Common myeloid progenitor, CD34-positive (primary cell): ENCODE data around the gene NR6A1.

Source experiments
- CTCF ChIA-PET: fragments of 350-600 bp; sonication (Branson Sonifier 250); formaldehyde crosslinking; loops from one replicate; lab custom pipeline; 2021; ENCODE audit warnings: antibody characterized with exemption; lab: Charles Lee
- POLR2A ChIA-PET: fragments of 350-600 bp; sonication (Branson Sonifier 250); formaldehyde crosslinking; loops from one replicate; lab custom pipeline; 2021; ENCODE audit warnings: antibody characterized with exemption; lab: Charles Lee
- DNase-seq, 3 donors: peaks; one replicate each; pipeline versions ENCODE4 v3.0.0 to v3.0.0-alpha.2; 2013
- H3K27ac ChIP-seq, 2 experiments: 1 replicate in 1 of 2; 2 replicates in 1 of 2; pipeline ENCODE4 v1.7.0; 2013; ENCODE audit warnings: inconsistent platforms in 2 of 2, low read length in 2 of 2, mild to moderate bottlenecking in 2 of 2, low read depth in 1 of 2, moderate library complexity in 1 of 2; ENCODE audit not compliant: severe bottlenecking in 2 of 2, insufficient read depth in 1 of 2, poor library complexity in 1 of 2
- H3K27me3 ChIP-seq, 5 experiments: replicated peaks in 2 of 5; 1 replicate in 3 of 5; 2 replicates in 2 of 5; pipeline versions ENCODE4 v1.6.1 to v1.7.0; 2013; ENCODE audit warnings: low read length in 4 of 5, mild to moderate bottlenecking in 2 of 5, moderate library complexity in 2 of 5, inconsistent platforms in 1 of 5; ENCODE audit not compliant: insufficient read depth in 5 of 5, control insufficient read depth in 4 of 5
- H3K36me3 ChIP-seq, 4 experiments: 1 replicate in 2 of 4; 2 replicates in 2 of 4; pipeline versions ENCODE4 v1.6.1 to v1.7.0; 2013; ENCODE audit warnings: low read length in 3 of 4, control low read depth in 1 of 4, mild to moderate bottlenecking in 1 of 4; ENCODE audit not compliant: control insufficient read depth in 4 of 4, insufficient read depth in 4 of 4
- H3K4me1 ChIP-seq, 4 experiments: 1 replicate in 3 of 4; 2 replicates in 1 of 4; pipeline versions ENCODE4 v1.6.1 to v1.7.1; 2013; ENCODE audit warnings: low read length in 3 of 4, mild to moderate bottlenecking in 3 of 4, control low read depth in 1 of 4, inconsistent platforms in 1 of 4, moderate library complexity in 1 of 4; ENCODE audit not compliant: control insufficient read depth in 4 of 4, insufficient read depth in 4 of 4; ENCODE audit errors: control extremely low read depth in 1 of 4
- H3K4me3 ChIP-seq, 7 experiments: 1 replicate in 4 of 7; 2 replicates in 3 of 7; pipeline versions ENCODE4 v1.5.1 to v1.7.0; 2013; ENCODE audit warnings: mild to moderate bottlenecking in 7 of 7, low read length in 6 of 7, moderate library complexity in 6 of 7, inconsistent platforms in 2 of 7, low read depth in 2 of 7, control low read depth in 1 of 7; ENCODE audit not compliant: insufficient read depth in 4 of 7, control insufficient read depth in 1 of 7; ENCODE audit errors: extremely low read depth in 1 of 7
- H3K9me3 ChIP-seq, 5 experiments: 1 replicate in 4 of 5; 2 replicates in 1 of 5; pipeline versions ENCODE4 v1.6.1 to v1.7.1; 2013; ENCODE audit warnings: low read length in 4 of 5, mild to moderate bottlenecking in 2 of 5, inconsistent platforms in 1 of 5, low read depth in 1 of 5, moderate library complexity in 1 of 5; ENCODE audit not compliant: control insufficient read depth in 4 of 5, insufficient read depth in 2 of 5; ENCODE audit errors: control extremely low read depth in 1 of 5
- WGBS: methylation state at CpG from one replicate; pipeline ENCODE4 v1.1.5; 2013; ENCODE audit not compliant: insufficient coverage; 5-methylcytosine and 5-hydroxymethylcytosine counted together

Gene NR6A1

GRCh38 chr9:124590889-124591641 lies 180.0 kb downstream of the NR6A1 start:
- Histone ChIP-seq H3K4me3 (no peak overlapping the region), H3K27me3 (no peaks in the 10 kb centered on the region), H3K4me1 (peaks cover 0 to 19% (median 11%) of the 10 kb centered on the region in 4 experiments), H3K36me3 (no peaks in the 10 kb centered on the region), H3K9me3 (no peaks in the 10 kb centered on the region), H3K27ac (no peak overlapping the region)
- no peak for DNase-seq
- WGBS, result 96% methylated on average over 5 of the region's 6 CpGs
- ChIA-PET POLR2A (no interaction called here), CTCF (interaction anchor here (0.7 to 1.2 kb wide), 3 partner anchors 26 to 171 kb away, joined by 3 read pairs; no protein-coding TSS in a partner anchor)

- no peak for DNase-seq
- CTCF ChIA-PET, result interaction anchor here (1.3 to 2.5 kb wide), 2 partner anchors 9 to 58 kb away, joined by 3 to 9 read pairs; no protein-coding TSS in a partner anchor
- H3K36me3 ChIP-seq, result no peaks in the 10 kb centered on the region
- H3K9me3 ChIP-seq, result no peaks in the 10 kb centered on the region
- H3K27ac ChIP-seq, result no peak overlapping the region
- H3K4me1 ChIP-seq, result peaks cover 0 to 8% (median 3%) of the 10 kb centered on the region in 4 experiments
- no peak overlapping the region for H3K4me3 ChIP-seq
- H3K27me3 ChIP-seq, result no peaks in the 10 kb centered on the region
- WGBS, result 94% methylated on average over 4 of the region's 5 CpGs
- POLR2A ChIA-PET, result interaction anchor here (0.8 kb wide), 1 partner anchor 179 kb away, joined by 4 read pairs; no protein-coding TSS in a partner anchor
Measured at GRCh38 chr9:124584631-124585030, 186.5 kb downstream of the NR6A1 start.

DNA sequence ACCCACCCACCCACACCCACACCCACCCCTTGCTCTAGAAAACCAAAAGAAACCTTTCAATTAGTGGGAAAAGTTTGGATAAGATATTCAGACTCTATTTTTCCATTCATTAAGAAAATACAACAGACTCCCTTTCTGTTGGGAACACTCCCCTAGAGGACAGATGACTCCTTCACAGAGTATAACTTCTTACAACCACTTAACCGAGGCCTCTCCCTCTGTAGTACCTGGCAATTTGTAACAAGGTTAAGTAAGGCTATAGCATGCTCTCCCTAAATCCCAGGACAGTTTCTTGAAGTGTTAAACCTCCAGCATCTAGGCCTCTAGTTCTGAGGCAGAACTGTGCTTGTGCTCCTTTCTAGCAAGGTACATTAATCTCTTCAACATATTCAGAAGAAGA lies 188.0 kb downstream of the NR6A1 start:
- 100% methylated on average over 1 of the region's 1 CpG for WGBS
- CTCF ChIA-PET, result interaction anchor here (1.0 kb wide), 1 partner anchor 8 kb away, joined by 3 read pairs; no protein-coding TSS in a partner anchor

DNA sequence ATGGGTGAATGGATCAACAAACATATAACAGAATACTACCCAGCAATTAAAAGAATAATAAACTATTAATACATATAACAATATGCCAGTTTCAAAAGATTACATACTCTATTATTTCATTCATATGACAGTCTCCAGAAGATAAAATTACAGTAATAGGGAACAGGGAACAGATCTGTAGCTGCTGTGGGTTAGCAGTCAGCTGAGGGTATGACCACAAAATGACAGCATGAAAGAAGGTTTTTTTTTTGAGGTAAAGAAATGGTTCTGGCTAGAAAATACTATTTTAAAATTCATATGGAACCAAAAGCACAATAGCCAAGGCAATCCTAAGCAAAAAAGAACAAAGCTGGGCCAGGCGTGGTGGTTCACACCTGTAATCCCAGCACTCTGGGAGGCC lies 190.9 kb downstream of the NR6A1 start:
- 100% methylated on average over 1 of the region's 1 CpG for WGBS
- ChIA-PET CTCF (interaction anchor here (1.1 to 1.7 kb wide), 3 partner anchors 16 to 37 kb away, joined by 3 to 5 read pairs (median 4); no protein-coding TSS in a partner anchor), POLR2A (no interaction called here)
- Histone ChIP-seq H3K4me1 (peaks cover 0 to 8% (median 3%) of the 10 kb centered on the region in 4 experiments), H3K9me3 (no peaks in the 10 kb centered on the region), H3K27ac (no peak overlapping the region), H3K4me3 (no peak overlapping the region), H3K36me3 (no peaks in the 10 kb centered on the region), H3K27me3 (no peaks in the 10 kb centered on the region)
- DNase-seq, result peak; percentile 13 to 78 (median 67)

More for the DNA sequence above, 188.0 kb downstream of the NR6A1 start:
- H3K27ac ChIP-seq, result no peak overlapping the region
- DNase-seq, result no peak
- H3K36me3 ChIP-seq, result no peaks in the 10 kb centered on the region
- H3K4me3 ChIP-seq, result no peak overlapping the region
- POLR2A ChIA-PET, result no interaction called here
- peaks cover 0 to 8% (median 3%) of the 10 kb centered on the region in 4 experiments for H3K4me1 ChIP-seq
- no peaks in the 10 kb centered on the region for H3K9me3 ChIP-seq
- H3K27me3 ChIP-seq, result no peaks in the 10 kb centered on the region

DNA sequence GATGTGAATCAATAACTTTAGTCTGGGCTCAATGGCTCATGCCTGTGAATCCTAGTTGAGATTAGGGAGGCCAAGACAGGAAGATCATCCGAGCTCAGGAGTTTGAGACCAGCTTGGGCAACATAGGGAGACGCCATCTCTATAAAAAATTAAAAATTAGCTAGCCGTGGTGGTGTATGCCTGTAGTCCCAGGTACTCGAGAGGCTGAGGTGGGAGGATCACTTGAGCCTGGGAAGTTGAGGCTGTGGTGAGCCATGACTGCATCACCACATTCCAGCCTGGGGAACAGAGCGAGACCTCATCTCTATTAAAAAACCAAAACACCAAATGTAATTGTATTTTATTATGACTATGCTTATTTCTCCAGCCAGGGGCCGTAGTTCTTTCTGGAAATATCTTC lies 194.4 kb downstream of the NR6A1 start:
- POLR2A ChIA-PET, result no interaction called here
- H3K4me3 ChIP-seq, result no peak overlapping the region
- H3K27ac ChIP-seq, result no peak overlapping the region
- H3K27me3 ChIP-seq, result no peaks in the 10 kb centered on the region
- 98% methylated on average over 4 of the region's 6 CpGs for WGBS
- no peaks in the 10 kb centered on the region for H3K36me3 ChIP-seq
- no peak for DNase-seq
- H3K4me1 ChIP-seq, result peaks cover 0 to 8% (median 3%) of the 10 kb centered on the region in 4 experiments
- H3K9me3 ChIP-seq, result no peaks in the 10 kb centered on the region
- CTCF ChIA-PET, result interaction anchor here (0.8 to 2.9 kb wide), 5 partner anchors 9 to 41 kb away, joined by 3 to 12 read pairs (median 9); no protein-coding TSS in a partner anchor

- H3K27ac ChIP-seq, result no peak overlapping the region
- POLR2A ChIA-PET, result no interaction called here
Measured at GRCh38 chr9:124574534-124575375, 196.4 kb downstream of the NR6A1 start.

More at GRCh38 chr9:124574534-124575375, 196.4 kb downstream of the NR6A1 start:
- CTCF ChIA-PET, result interaction anchor here (0.6 to 2.9 kb wide), 11 partner anchors 9 to 79 kb away, joined by 3 to 9 read pairs (median 4); no protein-coding TSS in a partner anchor
- H3K9me3 ChIP-seq, result no peaks in the 10 kb centered on the region
- H3K27me3 ChIP-seq, result no peaks in the 10 kb centered on the region
- H3K4me1 ChIP-seq, result peaks cover 0 to 1% (median under 1%) of the 10 kb centered on the region in 4 experiments
- no peak for DNase-seq
- peaks cover 0 to 2% (median 0%) of the 10 kb centered on the region in 4 experiments for H3K36me3 ChIP-seq
- no peak overlapping the region for H3K4me3 ChIP-seq
- 93% methylated on average over 4 of the region's 10 CpGs for WGBS
